ENCODE results near the gene SCCPDH. TPM values are rescaled to one million over a fixed set of nuclear protein-coding genes. Genes with fewer than 3 reads are reported as not detected.
"Not testable (repeated sequence)": the region's sequence is repeated elsewhere in the genome, so short reads cannot be mapped to it uniquely, and the experiment has no call there.

Gene SCCPDH
- 30.8 TPM for total RNA-seq
- long read RNA-seq, transcript SCCPDH-201 (12 exons, 2,503 nt): major isoform, 107 of 115 reads
- long read RNA-seq, partial matches to known transcripts: 4 of 115 reads
- long read RNA-seq, other reads (novel, unspliced or antisense): 4 of 115 reads

GRCh38 chr1:246724016-246724730 lies at the start of gene SCCPDH:
TSS of gene SCCPDH (plus strand) at chr1:246724409. CDS start at chr1:246724423, 14 bp downstream.
- DNase-seq (peak; percentile 89), ATAC-seq (peak; percentile 96)
- intact Hi-C loops (cut with micrococcal nuclease): no loop called here

GRCh38 chr1:246677842-246678241 lies 46.4 kb upstream of the SCCPDH start:
- ATAC-seq (no peak), DNase-seq (no peak)
- intact Hi-C loops (cut with micrococcal nuclease): no loop called here

- intact Hi-C loops (cut with micrococcal nuclease): no loop called here
- peak; percentile 47 for ATAC-seq
- peak; percentile 46 for DNase-seq
These were observed 45.1 kb upstream of the SCCPDH start for GRCh38 chr1:246678816-246679793.

- intact Hi-C loops (cut with micrococcal nuclease): no loop called here
These were observed 44.4 kb upstream of the SCCPDH start for GRCh38 chr1:246679794-246680177.

GRCh38 chr1:246680190-246680589 lies 44.0 kb upstream of the SCCPDH start:
- DNase-seq (no peak), ATAC-seq (no peak)
- intact Hi-C loops (cut with micrococcal nuclease): no loop called here

More at GRCh38 chr1:246679794-246680177, 44.4 kb upstream of the SCCPDH start:
- DNase-seq (no peak), ATAC-seq (no peak)

- DNase-seq (no peak), ATAC-seq (peak; percentile 47)
- intact Hi-C loops (cut with micrococcal nuclease): no loop called here
These were observed 43.5 kb upstream of the SCCPDH start for GRCh38 chr1:246680696-246681130.

GRCh38 chr1:246681900-246682895 lies 42.0 kb upstream of the SCCPDH start:
- peak; percentile 84 for ATAC-seq

GRCh38 chr1:246683521-246683920 lies 40.7 kb upstream of the SCCPDH start:
- intact Hi-C loops (cut with micrococcal nuclease): no loop called here
- ATAC-seq: no peak

More at GRCh38 chr1:246681900-246682895, 42.0 kb upstream of the SCCPDH start:
- peak; percentile 80 for DNase-seq
- intact Hi-C loops (cut with micrococcal nuclease): no loop called here

GRCh38 chr1:246687002-246687401 lies 37.2 kb upstream of the SCCPDH start:
- DNase-seq: no peak
- intact Hi-C loops (cut with micrococcal nuclease): no loop called here
- no peak for ATAC-seq

More at GRCh38 chr1:246683521-246683920, 40.7 kb upstream of the SCCPDH start:
- DNase-seq: no peak

GRCh38 chr1:246689409-246690008 lies 34.7 kb upstream of the SCCPDH start:
- DNase-seq: peak; percentile 65
- intact Hi-C loops (cut with micrococcal nuclease): loop anchor here (10.0 kb wide), 2 partner anchors 45 to 125 kb away; partner anchors contain the start of genes CNST and TFB2M

GRCh38 chr1:246690100-246690499 lies 34.1 kb upstream of the SCCPDH start:
- DNase-seq (no peak), ATAC-seq (no peak)
- intact Hi-C loops (cut with micrococcal nuclease): loop anchor here (10.0 kb wide), 2 partner anchors 45 to 125 kb away; partner anchors contain the start of genes CNST and TFB2M

More at GRCh38 chr1:246689409-246690008, 34.7 kb upstream of the SCCPDH start:
- peak; percentile 91 for ATAC-seq

- DNase-seq: no peak
- peak; percentile 56 for ATAC-seq
- intact Hi-C loops (cut with micrococcal nuclease): loop anchor here (10.0 kb wide), 2 partner anchors 47 to 127 kb away; partner anchors contain the start of genes CNST and TFB2M
These were observed 32.4 kb upstream of the SCCPDH start for GRCh38 chr1:246691622-246692495.

- ATAC-seq, DNase-seq: not testable (repeated sequence)
- intact Hi-C loops (cut with micrococcal nuclease): loop anchor here (10.0 kb wide), 2 partner anchors 50 to 130 kb away; partner anchors contain the start of genes CNST and TFB2M
These were observed 29.9 kb upstream of the SCCPDH start for GRCh38 chr1:246694213-246694895.

- intact Hi-C loops (cut with micrococcal nuclease): loop anchor here (5.0 to 10.0 kb wide), 3 partner anchors 50 to 198 kb away; partner anchors contain the start of genes CNST and TFB2M
- DNase-seq: no peak
- no peak for ATAC-seq
These were observed 29.1 kb upstream of the SCCPDH start for GRCh38 chr1:246695136-246695535.

GRCh38 chr1:246695666-246696065 lies 28.5 kb upstream of the SCCPDH start:
- ATAC-seq (no peak), DNase-seq (no peak)
- intact Hi-C loops (cut with micrococcal nuclease): loop anchor here (5.0 to 10.0 kb wide), 3 partner anchors 51 to 198 kb away; partner anchors contain the start of genes CNST and TFB2M

All from left ventricle myocardium superior (tissue), 1 donor.